SKM-1 (cell line): ENCODE results near the gene TUBB6.

Source experiments
- DNase-seq: peaks from one replicate; lab custom pipeline; 2025; ENCODE audit not compliant: unreplicated experiment; lab: John Stamatoyannopoulos, UW

TUBB6 gene

GRCh38 chr18:12307701-12308385, at the start of gene TUBB6:
Gene TUBB6, plus strand, starts transcription at chr18:12308241. Its CDS starts 52 bp downstream, at chr18:12308293.
- DNase-seq, result peak; percentile 36

GRCh38 chr18:12258719-12259705, 49.0 kb upstream of the TUBB6 start:
- no peak for DNase-seq

GRCh38 chr18:12262748-12263147, 45.3 kb upstream of the TUBB6 start:
- no peak for DNase-seq

- DNase-seq, result no peak
These were observed 43.2 kb upstream of the TUBB6 start for GRCh38 chr18:12264864-12265263.

GRCh38 chr18:12271376-12272235, 36.4 kb upstream of the TUBB6 start:
- DNase-seq, result peak; percentile 56

GRCh38 chr18:12274793-12275192, 33.2 kb upstream of the TUBB6 start:
- no peak for DNase-seq

GRCh38 chr18:12276736-12277554, 31.1 kb upstream of the TUBB6 start:
- no peak for DNase-seq

- DNase-seq, result no peak
These were observed 29.8 kb upstream of the TUBB6 start for GRCh38 chr18:12278215-12278671.

GRCh38 chr18:12278741-12279682, 29.0 kb upstream of the TUBB6 start:
- DNase-seq, result no peak

GRCh38 chr18:12279781-12280531, 28.1 kb upstream of the TUBB6 start:
- DNase-seq, result no peak

- no peak for DNase-seq
These were observed 26.2 kb upstream of the TUBB6 start for GRCh38 chr18:12281861-12282260.

GRCh38 chr18:12282442-12283039, 25.5 kb upstream of the TUBB6 start:
- DNase-seq, result no peak

GRCh38 chr18:12283256-12283655, 24.8 kb upstream of the TUBB6 start:
- no peak for DNase-seq

GRCh38 chr18:12283666-12284065, 24.4 kb upstream of the TUBB6 start:
- no peak for DNase-seq

GRCh38 chr18:12287131-12287681, 20.8 kb upstream of the TUBB6 start:
- no peak for DNase-seq

GRCh38 chr18:12287684-12288402, 20.2 kb upstream of the TUBB6 start:
- no peak for DNase-seq

- DNase-seq, result no peak
These were observed 19.7 kb upstream of the TUBB6 start for GRCh38 chr18:12288403-12288755.
